SU-DHL-6 (cell line): ENCODE results near the gene SORBS2.

Experiments used
- EZH2phosphoT487 ChIP-seq: fragments of 200-600 bp; sonication (generic), shearing (Covaris generic); conservative IDR thresholded peaks from 2 replicates; pipeline ENCODE4 v1.6.1; 2018; ENCODE audit warnings: mild to moderate bottlenecking, antibody characterized with exemption, low read length, moderate library complexity, mixed read lengths
- TF ChIP-seq, protein P1 (sequence below): fragments of 200-600 bp; sonication (generic); IDR thresholded peaks from one replicate; pipeline ENCODE4 v1.5.1; 2017; ENCODE audit warnings: antibody characterized with exemption, mild to moderate bottlenecking, low read length, moderate library complexity; ENCODE audit not compliant: insufficient read depth, poor library complexity, severe bottlenecking

DNA sequence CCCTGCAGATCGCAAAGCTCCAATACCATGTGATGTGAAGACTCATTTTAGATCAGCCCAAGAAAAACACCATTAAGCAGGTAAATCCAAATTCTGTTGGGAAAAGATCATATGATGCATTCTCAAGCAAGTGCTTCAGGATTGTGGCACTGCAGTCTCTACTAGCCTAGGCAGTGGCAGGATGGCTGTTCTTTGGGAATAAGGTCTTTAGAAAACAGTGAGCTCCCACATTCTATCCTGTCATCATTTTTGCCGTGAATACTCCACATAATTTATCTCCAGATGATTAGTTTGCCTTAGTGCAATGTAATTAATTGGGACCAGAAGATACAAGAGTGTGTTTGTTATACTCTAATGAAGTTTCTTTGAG, 18.9 kb downstream of the SORBS2 start:
- TF ChIP-seq, protein P1, sequence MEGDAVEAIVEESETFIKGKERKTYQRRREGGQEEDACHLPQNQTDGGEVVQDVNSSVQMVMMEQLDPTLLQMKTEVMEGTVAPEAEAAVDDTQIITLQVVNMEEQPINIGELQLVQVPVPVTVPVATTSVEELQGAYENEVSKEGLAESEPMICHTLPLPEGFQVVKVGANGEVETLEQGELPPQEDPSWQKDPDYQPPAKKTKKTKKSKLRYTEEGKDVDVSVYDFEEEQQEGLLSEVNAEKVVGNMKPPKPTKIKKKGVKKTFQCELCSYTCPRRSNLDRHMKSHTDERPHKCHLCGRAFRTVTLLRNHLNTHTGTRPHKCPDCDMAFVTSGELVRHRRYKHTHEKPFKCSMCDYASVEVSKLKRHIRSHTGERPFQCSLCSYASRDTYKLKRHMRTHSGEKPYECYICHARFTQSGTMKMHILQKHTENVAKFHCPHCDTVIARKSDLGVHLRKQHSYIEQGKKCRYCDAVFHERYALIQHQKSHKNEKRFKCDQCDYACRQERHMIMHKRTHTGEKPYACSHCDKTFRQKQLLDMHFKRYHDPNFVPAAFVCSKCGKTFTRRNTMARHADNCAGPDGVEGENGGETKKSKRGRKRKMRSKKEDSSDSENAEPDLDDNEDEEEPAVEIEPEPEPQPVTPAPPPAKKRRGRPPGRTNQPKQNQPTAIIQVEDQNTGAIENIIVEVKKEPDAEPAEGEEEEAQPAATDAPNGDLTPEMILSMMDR: no peak
- TF ChIP-seq EZH2phosphoT487: no peak
